ENCODE results near the gene ZNF292.
"Not testable (repeated sequence)": the region's sequence is repeated elsewhere in the genome, so short reads cannot be mapped to it uniquely, and the experiment has no call there.

ZNF292 gene

GRCh38 chr6:87136963-87137362, 18.4 kb upstream of the ZNF292 start:
- Histone ChIP-seq H3K4me3 (no peak overlapping the region), H3K9ac (no peak overlapping the region), H4K20me1 (no peaks in the 10 kb centered on the region), H3K4me1 (no peaks in the 10 kb centered on the region), H3K36me3 (no peaks in the 10 kb centered on the region), H3K27me3 (no peaks in the 10 kb centered on the region), H3K9me3 (no peaks in the 10 kb centered on the region), H3K27ac (no peak overlapping the region), H3K4me2 (no peak overlapping the region)
- no peak for TF ChIP-seq Cebpa-rat (IDR thresholded peaks at IDR 0.05)

- no peak overlapping the region for H3K9ac ChIP-seq
- no peaks in the 10 kb centered on the region for H3K27me3 ChIP-seq
- no peak for TF ChIP-seq Cebpa-rat (IDR thresholded peaks at IDR 0.05)
- H3K9me3 ChIP-seq, result no peaks in the 10 kb centered on the region
- H3K27ac ChIP-seq, result no peak overlapping the region
- H3K36me3 ChIP-seq, result no peaks in the 10 kb centered on the region
- H3K4me1 ChIP-seq, result no peaks in the 10 kb centered on the region
- no peak overlapping the region for H3K4me2 ChIP-seq
- no peak overlapping the region for H3K4me3 ChIP-seq
- H4K20me1 ChIP-seq, result no peaks in the 10 kb centered on the region
These were observed 16.1 kb upstream of the ZNF292 start for GRCh38 chr6:87139236-87139635.

GRCh38 chr6:87139927-87140326, 15.4 kb upstream of the ZNF292 start:
- H4K20me1 ChIP-seq, result not testable (repeated sequence)

GRCh38 chr6:87146363-87146762, 9.0 kb upstream of the ZNF292 start:
- Histone ChIP-seq H3K4me1 (no peaks in the 10 kb centered on the region), H3K27me3 (no peaks in the 10 kb centered on the region), H3K27ac (no peak overlapping the region), H3K9ac (no peak overlapping the region), H3K9me3 (no peaks in the 10 kb centered on the region), H3K4me3 (no peak overlapping the region), H3K36me3 (no peaks in the 10 kb centered on the region), H3K4me2 (no peak overlapping the region), H4K20me1 (no peaks in the 10 kb centered on the region)
- no peak for TF ChIP-seq Cebpa-rat (IDR thresholded peaks at IDR 0.05)

More at GRCh38 chr6:87139927-87140326, 15.4 kb upstream of the ZNF292 start:
- H3K9me3 ChIP-seq, H3K4me2 ChIP-seq, H3K27me3 ChIP-seq, H3K9ac ChIP-seq, H3K27ac ChIP-seq, H3K4me1 ChIP-seq, H3K36me3 ChIP-seq, H3K4me3 ChIP-seq: not testable (repeated sequence)

GRCh38 chr6:87150406-87150805, 5.0 kb upstream of the ZNF292 start:
- H4K20me1 ChIP-seq, result no peaks in the 10 kb centered on the region
- no peak overlapping the region for H3K9ac ChIP-seq
- TF ChIP-seq Cebpa-rat (IDR thresholded peaks at IDR 0.05), result no peak
- H3K27ac ChIP-seq, result no peak overlapping the region
- H3K27me3 ChIP-seq, result no peaks in the 10 kb centered on the region
- peaks cover 16% of the 10 kb centered on the region for H3K4me1 ChIP-seq
- H3K36me3 ChIP-seq, result no peaks in the 10 kb centered on the region
- no peaks in the 10 kb centered on the region for H3K9me3 ChIP-seq
- H3K4me2 ChIP-seq, result no peak overlapping the region
- H3K4me3 ChIP-seq, result no peak overlapping the region

GRCh38 chr6:87151471-87151780, 3.9 kb upstream of the ZNF292 start:
- H3K9ac ChIP-seq, result peak overlapping the region; percentile 84
- peak overlapping the region; percentile 60 for H3K4me3 ChIP-seq
- peak overlapping the region; percentile 79 for H3K4me2 ChIP-seq
- H3K36me3 ChIP-seq, result no peaks in the 10 kb centered on the region
- H4K20me1 ChIP-seq, result peaks cover 7% of the 10 kb centered on the region; the same call in 1 of the 2 replicates
- TF ChIP-seq Cebpa-rat (IDR thresholded peaks at IDR 0.05), result no peak
- H3K4me1 ChIP-seq, result peaks cover 16% of the 10 kb centered on the region
- H3K9me3 ChIP-seq, result no peaks in the 10 kb centered on the region
- peak overlapping the region; percentile 93 for H3K27ac ChIP-seq
- H3K27me3 ChIP-seq, result no peaks in the 10 kb centered on the region

- peak overlapping the region; percentile 93 for H3K27ac ChIP-seq
- peak overlapping the region; percentile 60 for H3K4me3 ChIP-seq
- peak overlapping the region; percentile 84 for H3K9ac ChIP-seq
- peaks cover 16% of the 10 kb centered on the region for H3K4me1 ChIP-seq
- TF ChIP-seq Cebpa-rat (IDR thresholded peaks at IDR 0.05), result no peak
- no peaks in the 10 kb centered on the region for H3K36me3 ChIP-seq
- H3K27me3 ChIP-seq, result no peaks in the 10 kb centered on the region
- H3K9me3 ChIP-seq, result no peaks in the 10 kb centered on the region
- H4K20me1 ChIP-seq, result peaks cover 12% of the 10 kb centered on the region; the same call in 1 of the 2 replicates
- H3K4me2 ChIP-seq, result peak overlapping the region; percentile 79
These were observed 3.4 kb upstream of the ZNF292 start for GRCh38 chr6:87151781-87152525.

- Histone ChIP-seq H3K4me2 (peak overlapping the region; percentile 79), H3K9ac (peak overlapping the region; percentile 84), H3K27ac (peak overlapping the region; percentile 93), H3K4me3 (peak overlapping the region; percentile 60), H3K27me3 (no peaks in the 10 kb centered on the region), H3K9me3 (no peaks in the 10 kb centered on the region), H4K20me1 (peaks cover 18% of the 10 kb centered on the region), H3K4me1 (peaks cover 20% of the 10 kb centered on the region), H3K36me3 (no peaks in the 10 kb centered on the region)
- TF ChIP-seq Cebpa-rat (IDR thresholded peaks at IDR 0.05), result no peak
These were observed 2.8 kb upstream of the ZNF292 start for GRCh38 chr6:87152526-87152955.

GRCh38 chr6:87154641-87154992, 748 bp upstream of the ZNF292 start:
- H3K27me3 ChIP-seq, result no peaks in the 10 kb centered on the region
- H3K4me3 ChIP-seq, result peak overlapping the region; percentile 76

GRCh38 chr6:87155842-87156815, 764 bp downstream of the ZNF292 start:
- H3K4me1 ChIP-seq, result peaks cover 33% of the 10 kb centered on the region
- H3K4me3 ChIP-seq, result peak overlapping the region; percentile 76
- H3K27me3 ChIP-seq, result no peaks in the 10 kb centered on the region
- peak overlapping the region; percentile 70 for H3K4me2 ChIP-seq
- peak overlapping the region; percentile 93 for H3K27ac ChIP-seq
- no peaks in the 10 kb centered on the region for H3K9me3 ChIP-seq
- peak overlapping the region; percentile 83 for H3K9ac ChIP-seq
- H4K20me1 ChIP-seq, result peaks cover 54% of the 10 kb centered on the region
- no peak for TF ChIP-seq Cebpa-rat (IDR thresholded peaks at IDR 0.05)
- 0 out of 2 replicates have a peak, but pooled peaks cover 4% of the 10 kb centered on the region for H3K36me3 ChIP-seq

More at GRCh38 chr6:87154641-87154992, 748 bp upstream of the ZNF292 start:
- 0 out of 2 replicates have a peak, but pooled peaks cover 4% of the 10 kb centered on the region for H3K36me3 ChIP-seq
- H4K20me1 ChIP-seq, result peaks cover 39% of the 10 kb centered on the region
- H3K4me2 ChIP-seq, result peak overlapping the region; percentile 79
- no peak for TF ChIP-seq Cebpa-rat (IDR thresholded peaks at IDR 0.05)
- peaks cover 32% of the 10 kb centered on the region for H3K4me1 ChIP-seq
- peak overlapping the region; percentile 93 for H3K27ac ChIP-seq
- no peaks in the 10 kb centered on the region for H3K9me3 ChIP-seq
- H3K9ac ChIP-seq, result peak overlapping the region; percentile 83

- H4K20me1 ChIP-seq, result peaks cover 69% of the 10 kb centered on the region
- not testable (repeated sequence) for H3K36me3 ChIP-seq, H3K9ac ChIP-seq, H3K27me3 ChIP-seq, H3K27ac ChIP-seq, H3K9me3 ChIP-seq
- H3K4me2 ChIP-seq, result peak overlapping the region; percentile 70
- peaks cover 36% of the 10 kb centered on the region for H3K4me1 ChIP-seq
- peak overlapping the region; percentile 76 for H3K4me3 ChIP-seq
These were observed 2.2 kb downstream of the ZNF292 start for GRCh38 chr6:87157596-87157995.
